Chondrocyte (in vitro differentiated cells): ENCODE measurements around the gene OR1M1. TPM values are rescaled to one million over a fixed set of nuclear protein-coding genes. Genes with fewer than 3 reads are reported as not detected.

Experiments
- DNase-seq: peaks from one replicate; pipeline ENCODE4 v3.0.0; 2021; ENCODE audit warnings: mixed read lengths, low spot score
- H3K27ac Mint-ChIP-seq: one replicate; pipeline ENCODE4 v1.8.0; 2021; ENCODE audit warnings: mild to moderate bottlenecking, moderate library complexity, mixed read lengths; ENCODE audit not compliant: unreplicated experiment
- H3K27me3 Mint-ChIP-seq: 2 replicates; pipeline ENCODE4 v1.8.0; 2021; ENCODE audit warnings: low read depth, mixed read lengths
- H3K36me3 Mint-ChIP-seq: 2 replicates; pipeline ENCODE4 v1.8.0; 2021; ENCODE audit warnings: low read depth, mixed read lengths
- H3K4me1 Mint-ChIP-seq: 2 replicates; pipeline ENCODE4 v1.8.0; 2021; ENCODE audit warnings: low read depth, mild to moderate bottlenecking, mixed read lengths
- H3K4me3 Mint-ChIP-seq: one replicate; pipeline ENCODE4 v1.8.0; 2021; ENCODE audit warnings: mild to moderate bottlenecking, moderate library complexity, mixed read lengths; ENCODE audit not compliant: unreplicated experiment
- H3K9me3 Mint-ChIP-seq: 2 replicates; pipeline ENCODE4 v1.8.0; 2021; ENCODE audit warnings: low read depth, mixed read lengths
- total RNA-seq: library from RNA; stranded (reverse); gene quantifications from 3 replicates; pipeline ENCODE4 v1.2.1, GENCODE V29; 2021
- TF ChIP-seq, protein P1 (sequence below): fragments of 200-600 bp; sonication (generic); IDR thresholded peaks from 2 replicates; pipeline ENCODE4 v1.5.0; 2021; ENCODE audit warnings: antibody characterized with exemption, mild to moderate bottlenecking, moderate library complexity

OR1M1 gene
- total RNA-seq, 1 donor from 2014 or later: not detected

DNA sequence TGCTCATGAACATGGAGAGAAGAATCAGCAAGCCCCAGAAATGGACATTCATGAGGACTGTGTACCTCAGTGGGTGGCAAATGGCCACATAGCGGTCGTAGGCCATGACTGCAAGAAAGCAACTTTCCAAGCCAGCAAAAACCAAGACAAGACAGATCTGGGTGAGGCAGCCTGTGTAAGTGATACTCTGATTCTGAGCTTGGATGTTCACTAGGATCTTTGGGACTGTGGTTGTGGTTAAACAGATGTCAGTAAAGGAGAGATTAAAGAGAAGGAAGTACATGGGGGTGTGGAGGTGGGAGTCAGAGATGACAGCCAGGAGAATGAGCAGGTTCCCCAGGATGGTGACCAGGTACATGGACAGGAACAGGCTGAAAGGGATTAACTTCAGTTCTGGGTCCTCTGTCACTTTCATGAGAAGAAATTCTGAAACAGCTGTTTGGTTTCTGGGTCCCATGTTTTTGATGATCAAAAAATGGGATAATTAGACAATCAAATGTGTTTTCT is 28.5 kb downstream of the OR1M1 start, which contains the start of gene OR7G1:
Gene OR7G1, minus strand, starts transcription at position 457 of the 507 bp plus-strand sequence. Its CDS starts 0 bp downstream, at position 457.
- H3K27ac Mint-ChIP-seq: no peak within 1 kb of the TSS
- TF ChIP-seq, protein P1, sequence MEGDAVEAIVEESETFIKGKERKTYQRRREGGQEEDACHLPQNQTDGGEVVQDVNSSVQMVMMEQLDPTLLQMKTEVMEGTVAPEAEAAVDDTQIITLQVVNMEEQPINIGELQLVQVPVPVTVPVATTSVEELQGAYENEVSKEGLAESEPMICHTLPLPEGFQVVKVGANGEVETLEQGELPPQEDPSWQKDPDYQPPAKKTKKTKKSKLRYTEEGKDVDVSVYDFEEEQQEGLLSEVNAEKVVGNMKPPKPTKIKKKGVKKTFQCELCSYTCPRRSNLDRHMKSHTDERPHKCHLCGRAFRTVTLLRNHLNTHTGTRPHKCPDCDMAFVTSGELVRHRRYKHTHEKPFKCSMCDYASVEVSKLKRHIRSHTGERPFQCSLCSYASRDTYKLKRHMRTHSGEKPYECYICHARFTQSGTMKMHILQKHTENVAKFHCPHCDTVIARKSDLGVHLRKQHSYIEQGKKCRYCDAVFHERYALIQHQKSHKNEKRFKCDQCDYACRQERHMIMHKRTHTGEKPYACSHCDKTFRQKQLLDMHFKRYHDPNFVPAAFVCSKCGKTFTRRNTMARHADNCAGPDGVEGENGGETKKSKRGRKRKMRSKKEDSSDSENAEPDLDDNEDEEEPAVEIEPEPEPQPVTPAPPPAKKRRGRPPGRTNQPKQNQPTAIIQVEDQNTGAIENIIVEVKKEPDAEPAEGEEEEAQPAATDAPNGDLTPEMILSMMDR: no peak
- DNase-seq: no peak
- H3K36me3 Mint-ChIP-seq: no peaks in the 10 kb centered on the region
- H3K9me3 Mint-ChIP-seq: peaks cover 4% of the 10 kb centered on the region
- no peak within 1 kb of the TSS for H3K4me3 Mint-ChIP-seq
- H3K4me1 Mint-ChIP-seq: no peaks in the 10 kb centered on the region
- H3K27me3 Mint-ChIP-seq: peaks cover 7% of the 10 kb centered on the region

DNA sequence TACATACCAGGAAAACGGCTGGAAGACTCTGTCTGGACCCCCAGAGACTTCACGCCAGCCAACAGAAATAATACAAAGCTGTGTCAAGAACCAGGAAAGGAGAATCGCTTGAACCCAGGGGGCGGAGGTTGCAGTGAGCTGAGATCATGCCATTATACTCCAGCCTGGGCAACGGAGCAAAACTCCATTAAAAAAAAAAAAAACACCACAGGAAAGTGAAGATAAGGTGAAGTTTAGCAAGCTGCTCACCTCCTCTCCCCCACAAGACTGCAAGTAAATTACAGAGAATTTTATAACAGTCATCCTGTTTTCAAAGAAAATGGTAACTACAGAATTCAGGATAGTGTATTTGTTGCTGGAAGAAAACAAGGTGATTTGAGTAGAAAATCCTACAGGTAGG is 29.7 kb downstream of the OR1M1 start:
- peaks cover 7% of the 10 kb centered on the region for H3K27me3 Mint-ChIP-seq
- H3K27ac Mint-ChIP-seq: no peak overlapping the region
- no peaks in the 10 kb centered on the region for H3K4me1 Mint-ChIP-seq
- no peaks in the 10 kb centered on the region for H3K36me3 Mint-ChIP-seq
- no peak for DNase-seq
- TF ChIP-seq, protein P1: no peak
- peaks cover 11% of the 10 kb centered on the region for H3K9me3 Mint-ChIP-seq
- H3K4me3 Mint-ChIP-seq: no peak overlapping the region

DNA sequence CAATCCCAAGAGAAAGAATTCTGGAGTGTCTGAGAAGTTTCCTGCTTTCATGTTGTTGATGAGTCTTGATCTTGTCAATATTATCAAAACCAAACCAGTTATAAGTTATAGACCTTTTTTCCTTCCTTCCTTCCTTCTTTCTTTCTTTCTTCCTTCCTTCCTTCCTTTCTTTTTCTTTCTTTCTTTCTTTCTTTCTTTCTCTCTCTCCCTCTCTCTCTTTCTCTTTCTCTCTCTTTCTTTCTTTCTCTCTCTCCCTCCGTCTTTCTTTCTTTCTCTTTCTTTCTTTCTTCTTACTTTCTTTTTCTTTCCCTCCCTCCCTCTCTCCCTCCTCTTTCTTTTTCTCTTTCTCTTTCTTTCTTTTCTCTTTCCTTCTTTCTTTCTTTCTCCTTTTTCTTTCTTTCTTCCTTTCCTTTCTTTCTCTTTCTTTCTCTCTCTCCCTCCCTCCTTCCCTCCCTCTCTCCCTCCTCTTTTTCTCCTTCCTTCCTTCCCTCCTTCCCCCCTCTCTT is 40.1 kb downstream of the OR1M1 start, which contains the start of gene OR7G3:
Gene OR7G3, minus strand, starts transcription at position 51 of the 506 bp plus-strand sequence. Its CDS starts 0 bp downstream, at position 51.
- TF ChIP-seq, protein P1: no peak
- Mint-ChIP-seq H3K27me3 (peaks cover 1% of the 10 kb centered on the region), H3K9me3 (peaks cover 2% of the 10 kb centered on the region), H3K4me3 (no peak within 1 kb of the TSS), H3K27ac (no peak within 1 kb of the TSS), H3K36me3 (no peaks in the 10 kb centered on the region), H3K4me1 (peaks cover 5% of the 10 kb centered on the region)
- DNase-seq: no peak

DNA sequence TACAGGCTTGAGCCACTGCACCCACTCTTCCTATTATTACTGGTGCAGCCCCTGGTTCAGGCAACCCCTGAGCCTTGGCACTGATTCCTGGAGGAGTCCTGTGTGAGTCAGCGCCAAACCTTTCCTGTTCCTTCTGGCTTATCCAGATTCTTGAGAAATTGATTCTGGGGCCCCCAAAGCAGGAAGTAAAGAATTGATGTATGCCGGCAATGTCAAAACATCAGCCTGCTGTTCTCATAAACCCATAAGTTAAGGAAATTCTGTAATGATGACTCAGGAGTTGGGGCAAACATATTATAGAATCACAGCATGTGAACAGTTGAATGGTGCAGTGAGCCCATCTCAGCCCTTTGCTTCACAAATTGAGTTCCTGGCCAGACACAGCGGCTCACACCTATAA is 41.3 kb downstream of the OR1M1 start:
- peaks cover 5% of the 10 kb centered on the region for H3K4me1 Mint-ChIP-seq
- no peak overlapping the region for H3K4me3 Mint-ChIP-seq

DNA sequence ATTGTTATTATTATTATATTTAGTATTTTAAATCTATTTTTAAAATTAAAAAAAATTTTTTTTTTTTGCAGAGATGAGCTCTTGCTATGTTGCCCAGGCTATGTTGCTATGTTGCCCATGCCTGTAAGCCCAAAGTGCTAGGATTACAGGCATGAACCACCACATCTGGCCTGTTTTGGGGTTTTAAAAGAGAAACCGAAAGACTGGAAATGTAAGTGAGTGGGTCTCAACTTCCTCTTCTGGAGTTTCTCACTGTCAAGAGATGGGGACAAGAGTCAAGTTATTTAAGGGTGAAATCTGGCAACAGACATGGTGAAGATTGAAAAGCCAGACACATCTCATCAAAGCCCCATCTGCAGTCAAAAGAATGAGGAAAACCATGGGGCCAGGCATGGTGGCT is 44.1 kb downstream of the OR1M1 start:
- H3K9me3 Mint-ChIP-seq: no peaks in the 10 kb centered on the region
- H3K27me3 Mint-ChIP-seq: peaks cover 1% of the 10 kb centered on the region
- DNase-seq: no peak
- peaks cover 5% of the 10 kb centered on the region for H3K4me1 Mint-ChIP-seq
- H3K27ac Mint-ChIP-seq: no peak overlapping the region
- TF ChIP-seq, protein P1: no peak
- no peaks in the 10 kb centered on the region for H3K36me3 Mint-ChIP-seq
- no peak overlapping the region for H3K4me3 Mint-ChIP-seq

More for the DNA sequence above, 41.3 kb downstream of the OR1M1 start:
- Mint-ChIP-seq H3K9me3 (no peaks in the 10 kb centered on the region), H3K36me3 (no peaks in the 10 kb centered on the region), H3K27ac (no peak overlapping the region), H3K27me3 (peaks cover 1% of the 10 kb centered on the region)
- TF ChIP-seq, protein P1: no peak
- no peak for DNase-seq
